ENCODE data around the gene PWWP2B.

GRCh38 chr10:132442636-132443035, 45.6 kb downstream of the PWWP2B start:
- TF ChIP-seq, protein P1, sequence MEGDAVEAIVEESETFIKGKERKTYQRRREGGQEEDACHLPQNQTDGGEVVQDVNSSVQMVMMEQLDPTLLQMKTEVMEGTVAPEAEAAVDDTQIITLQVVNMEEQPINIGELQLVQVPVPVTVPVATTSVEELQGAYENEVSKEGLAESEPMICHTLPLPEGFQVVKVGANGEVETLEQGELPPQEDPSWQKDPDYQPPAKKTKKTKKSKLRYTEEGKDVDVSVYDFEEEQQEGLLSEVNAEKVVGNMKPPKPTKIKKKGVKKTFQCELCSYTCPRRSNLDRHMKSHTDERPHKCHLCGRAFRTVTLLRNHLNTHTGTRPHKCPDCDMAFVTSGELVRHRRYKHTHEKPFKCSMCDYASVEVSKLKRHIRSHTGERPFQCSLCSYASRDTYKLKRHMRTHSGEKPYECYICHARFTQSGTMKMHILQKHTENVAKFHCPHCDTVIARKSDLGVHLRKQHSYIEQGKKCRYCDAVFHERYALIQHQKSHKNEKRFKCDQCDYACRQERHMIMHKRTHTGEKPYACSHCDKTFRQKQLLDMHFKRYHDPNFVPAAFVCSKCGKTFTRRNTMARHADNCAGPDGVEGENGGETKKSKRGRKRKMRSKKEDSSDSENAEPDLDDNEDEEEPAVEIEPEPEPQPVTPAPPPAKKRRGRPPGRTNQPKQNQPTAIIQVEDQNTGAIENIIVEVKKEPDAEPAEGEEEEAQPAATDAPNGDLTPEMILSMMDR (conservative IDR thresholded peaks at IDR 0.05 in 1 of 2, IDR thresholded peaks at IDR 0.05 in 1 of 2; ENCODE audit: extremely low read depth in 1 of 2, insufficient read depth in 1 of 2, low read depth in 1 of 2, low read length in 2 of 2), result no peak
- TF ChIP-seq EZH2 (IDR thresholded peaks at IDR 0.05; ENCODE audit: borderline replicate concordance, low read length), result no peak

Measured in mammary epithelial cell (primary cell).